ENCODE results near the gene ACOXL. TPM values are rescaled to one million over a fixed set of nuclear protein-coding genes. Genes with fewer than 3 reads are reported as not detected.

Gene ACOXL
- total and polyA plus RNA-seq, 9 of the 15 experiments (the other 6 are each of a cell fraction or from before 2014, with no cell fraction given): 0.31 to 0.56 TPM; not detected in 7

DNA sequence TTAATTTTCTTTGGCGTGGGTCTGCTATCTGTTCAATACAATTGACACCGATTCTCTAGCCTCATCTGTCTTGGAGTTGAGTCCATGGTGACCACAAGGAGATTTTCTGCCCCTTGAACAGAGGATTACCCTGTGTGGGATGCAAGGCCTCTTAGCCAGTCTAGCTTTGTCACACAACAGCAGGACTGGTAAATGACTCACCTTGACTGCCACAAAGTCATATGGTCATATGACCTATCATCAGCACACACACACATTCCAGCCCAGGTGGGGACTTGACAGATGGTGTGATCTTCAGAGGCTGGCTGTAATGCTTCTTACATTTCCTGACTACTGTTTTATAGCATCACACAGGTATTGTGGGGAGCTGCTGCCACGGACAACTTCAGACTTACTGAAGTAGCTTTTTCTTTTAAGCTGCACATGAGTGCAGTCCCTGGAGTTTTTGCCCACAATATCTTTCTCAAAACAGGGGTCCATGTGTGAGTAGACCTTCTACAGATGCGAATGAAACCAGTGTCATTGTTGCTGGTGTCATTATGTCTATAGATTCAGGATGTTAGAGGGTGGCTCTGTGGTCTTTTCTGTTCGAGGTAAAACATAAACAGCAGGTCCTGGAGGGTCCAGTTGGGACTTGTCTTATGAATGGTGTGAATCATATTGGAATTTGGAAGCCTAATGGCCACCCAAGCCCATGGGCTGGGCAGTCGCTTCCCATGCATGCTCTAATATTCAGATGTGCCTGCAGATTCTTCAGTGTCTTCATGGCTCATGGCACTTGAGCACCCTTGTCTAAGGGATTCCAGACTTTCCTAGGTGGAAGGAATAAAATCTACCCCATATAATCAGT is 18.6 kb upstream of the ACOXL start (continued):
- TF ChIP-seq RBM34 (IDR thresholded peaks at IDR 0.05; ENCODE audit: borderline replicate concordance, insufficient read depth, low read length) (no peak), MAFF (IDR thresholded peaks at IDR 0.05; ENCODE audit: low read length) (no peak), MTA3 (IDR thresholded peaks at IDR 0.05; ENCODE audit: borderline replicate concordance) (no peak), ZNF184 (CRISPR knock-in tag; IDR thresholded peaks at IDR 0.05) (no peak)
- TF ChIP-seq, protein P1, sequence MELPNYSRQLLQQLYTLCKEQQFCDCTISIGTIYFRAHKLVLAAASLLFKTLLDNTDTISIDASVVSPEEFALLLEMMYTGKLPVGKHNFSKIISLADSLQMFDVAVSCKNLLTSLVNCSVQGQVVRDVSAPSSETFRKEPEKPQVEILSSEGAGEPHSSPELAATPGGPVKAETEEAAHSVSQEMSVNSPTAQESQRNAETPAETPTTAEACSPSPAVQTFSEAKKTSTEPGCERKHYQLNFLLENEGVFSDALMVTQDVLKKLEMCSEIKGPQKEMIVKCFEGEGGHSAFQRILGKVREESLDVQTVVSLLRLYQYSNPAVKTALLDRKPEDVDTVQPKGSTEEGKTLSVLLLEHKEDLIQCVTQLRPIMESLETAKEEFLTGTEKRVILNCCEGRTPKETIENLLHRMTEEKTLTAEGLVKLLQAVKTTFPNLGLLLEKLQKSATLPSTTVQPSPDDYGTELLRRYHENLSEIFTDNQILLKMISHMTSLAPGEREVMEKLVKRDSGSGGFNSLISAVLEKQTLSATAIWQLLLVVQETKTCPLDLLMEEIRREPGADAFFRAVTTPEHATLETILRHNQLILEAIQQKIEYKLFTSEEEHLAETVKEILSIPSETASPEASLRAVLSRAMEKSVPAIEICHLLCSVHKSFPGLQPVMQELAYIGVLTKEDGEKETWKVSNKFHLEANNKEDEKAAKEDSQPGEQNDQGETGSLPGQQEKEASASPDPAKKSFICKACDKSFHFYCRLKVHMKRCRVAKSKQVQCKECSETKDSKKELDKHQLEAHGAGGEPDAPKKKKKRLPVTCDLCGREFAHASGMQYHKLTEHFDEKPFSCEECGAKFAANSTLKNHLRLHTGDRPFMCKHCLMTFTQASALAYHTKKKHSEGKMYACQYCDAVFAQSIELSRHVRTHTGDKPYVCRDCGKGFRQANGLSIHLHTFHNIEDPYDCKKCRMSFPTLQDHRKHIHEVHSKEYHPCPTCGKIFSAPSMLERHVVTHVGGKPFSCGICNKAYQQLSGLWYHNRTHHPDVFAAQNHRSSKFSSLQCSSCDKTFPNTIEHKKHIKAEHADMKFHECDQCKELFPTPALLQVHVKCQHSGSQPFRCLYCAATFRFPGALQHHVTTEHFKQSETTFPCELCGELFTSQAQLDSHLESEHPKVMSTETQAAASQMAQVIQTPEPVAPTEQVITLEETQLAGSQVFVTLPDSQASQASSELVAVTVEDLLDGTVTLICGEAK (IDR thresholded peaks at IDR 0.05): no peak
- TF ChIP-seq, protein P1 (CRISPR knock-in tag; IDR thresholded peaks at IDR 0.05): no peak
- TF ChIP-seq, protein P2, sequence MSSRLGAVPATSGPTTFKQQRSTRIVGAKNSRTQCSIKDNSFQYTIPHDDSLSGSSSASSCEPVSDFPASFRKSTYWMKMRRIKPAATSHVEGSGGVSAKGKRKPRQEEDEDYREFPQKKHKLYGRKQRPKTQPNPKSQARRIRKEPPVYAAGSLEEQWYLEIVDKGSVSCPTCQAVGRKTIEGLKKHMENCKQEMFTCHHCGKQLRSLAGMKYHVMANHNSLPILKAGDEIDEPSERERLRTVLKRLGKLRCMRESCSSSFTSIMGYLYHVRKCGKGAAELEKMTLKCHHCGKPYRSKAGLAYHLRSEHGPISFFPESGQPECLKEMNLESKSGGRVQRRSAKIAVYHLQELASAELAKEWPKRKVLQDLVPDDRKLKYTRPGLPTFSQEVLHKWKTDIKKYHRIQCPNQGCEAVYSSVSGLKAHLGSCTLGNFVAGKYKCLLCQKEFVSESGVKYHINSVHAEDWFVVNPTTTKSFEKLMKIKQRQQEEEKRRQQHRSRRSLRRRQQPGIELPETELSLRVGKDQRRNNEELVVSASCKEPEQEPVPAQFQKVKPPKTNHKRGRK (tag; IDR thresholded peaks at IDR 0.05): no peak
- TF ChIP-seq, protein P3, sequence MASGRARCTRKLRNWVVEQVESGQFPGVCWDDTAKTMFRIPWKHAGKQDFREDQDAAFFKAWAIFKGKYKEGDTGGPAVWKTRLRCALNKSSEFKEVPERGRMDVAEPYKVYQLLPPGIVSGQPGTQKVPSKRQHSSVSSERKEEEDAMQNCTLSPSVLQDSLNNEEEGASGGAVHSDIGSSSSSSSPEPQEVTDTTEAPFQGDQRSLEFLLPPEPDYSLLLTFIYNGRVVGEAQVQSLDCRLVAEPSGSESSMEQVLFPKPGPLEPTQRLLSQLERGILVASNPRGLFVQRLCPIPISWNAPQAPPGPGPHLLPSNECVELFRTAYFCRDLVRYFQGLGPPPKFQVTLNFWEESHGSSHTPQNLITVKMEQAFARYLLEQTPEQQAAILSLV (tag; IDR thresholded peaks at IDR 0.05): no peak

All from K562 (cell line).